ENCODE data around the gene CFI. TPM values are rescaled to one million over a fixed set of nuclear protein-coding genes. Genes with fewer than 3 reads are reported as not detected.
A peak's percentile ranks its signal among the peaks of the same experiment; 100 is the strongest.
"Not testable (repeated sequence)": the region's sequence is repeated elsewhere in the genome, so short reads cannot be mapped to it uniquely, and the experiment has no call there.

CFI gene
- total RNA-seq, 1 donor from 2014 or later: 38.7 TPM

- DNase-seq (ENCODE audit: low read depth in 2 of 2): no peak
Observed at GRCh38 chr4:109798866-109799265, 2.9 kb downstream of the CFI start.

GRCh38 chr4:109795059-109795458 is 6.7 kb downstream of the CFI start:
- DNase-seq (ENCODE audit: low read depth in 2 of 2): no peak

- DNase-seq (ENCODE audit: low read depth in 2 of 2): no peak
Observed at GRCh38 chr4:109787807-109788206, 14.0 kb downstream of the CFI start.

- no peak for DNase-seq (ENCODE audit: low read depth in 2 of 2)
Observed at GRCh38 chr4:109786846-109787245, 15.0 kb downstream of the CFI start.

- DNase-seq (ENCODE audit: low read depth in 2 of 2): not testable (repeated sequence)
Observed at GRCh38 chr4:109782092-109782491, 19.7 kb downstream of the CFI start.

- no peak for DNase-seq (ENCODE audit: low read depth in 2 of 2)
Observed at GRCh38 chr4:109764789-109765402, 36.9 kb downstream of the CFI start.

GRCh38 chr4:109764376-109764775 is 37.4 kb downstream of the CFI start:
- no peak for DNase-seq (ENCODE audit: low read depth in 2 of 2)

GRCh38 chr4:109760682-109761081 is 41.1 kb downstream of the CFI start:
- DNase-seq (ENCODE audit: low read depth in 2 of 2): no peak

GRCh38 chr4:109755656-109756055 is 46.1 kb downstream of the CFI start:
- DNase-seq (ENCODE audit: low read depth in 2 of 2): no peak

- DNase-seq (ENCODE audit: low read depth in 2 of 2): no peak
Observed at GRCh38 chr4:109754093-109754857, 47.5 kb downstream of the CFI start.

- no peak for DNase-seq (ENCODE audit: low read depth in 2 of 2)
Observed at GRCh38 chr4:109752525-109752924, 49.3 kb downstream of the CFI start.

- no peak for DNase-seq (ENCODE audit: low read depth in 2 of 2)
Observed at GRCh38 chr4:109751852-109752251, 49.9 kb downstream of the CFI start.

- no peak for DNase-seq (ENCODE audit: low read depth in 2 of 2)
Observed at GRCh38 chr4:109750652-109751244, 51.1 kb downstream of the CFI start.

- no peak for DNase-seq (ENCODE audit: low read depth in 2 of 2)
Observed at GRCh38 chr4:109749388-109750082, 52.3 kb downstream of the CFI start.

GRCh38 chr4:109748114-109748513 is 53.7 kb downstream of the CFI start:
- no peak for DNase-seq (ENCODE audit: low read depth in 2 of 2)

GRCh38 chr4:109746728-109747127 is 55.1 kb downstream of the CFI start:
- no peak for DNase-seq (ENCODE audit: low read depth in 2 of 2)

GRCh38 chr4:109745830-109746229 is 56.0 kb downstream of the CFI start:
- no peak for DNase-seq (ENCODE audit: low read depth in 2 of 2)

GRCh38 chr4:109739547-109739946 is 62.3 kb downstream of the CFI start:
- no peak for DNase-seq (ENCODE audit: low read depth in 2 of 2)

- DNase-seq (ENCODE audit: low read depth in 2 of 2): no peak
Observed at GRCh38 chr4:109738104-109738872, 63.5 kb downstream of the CFI start.

GRCh38 chr4:109735566-109736365 is 66.0 kb downstream of the CFI start:
- DNase-seq (ENCODE audit: low read depth in 2 of 2): peak in 1 of 2 donors; percentile 6

- no peak for DNase-seq (ENCODE audit: low read depth in 2 of 2)
Observed at GRCh38 chr4:109733728-109734127, 68.1 kb downstream of the CFI start.

Measured in lung microvascular endothelial cell (primary cell).